Caco-2 (cell line): ENCODE measurements around the gene GGCX. TPM values are rescaled to one million over a fixed set of nuclear protein-coding genes. Genes with fewer than 3 reads are reported as not detected.

Experiments used
- BruUV-seq: library from RNA; stranded (reverse); fragments of 400-500 nt; replicated peaks from 2 replicates; lab custom pipeline; 2021; lab: Mats Ljungman, UMichigan
- CTCF ChIA-PET: fragments of 300-600 bp; sonication (Branson Sonifier 250); formaldehyde crosslinking; loops from one replicate; lab custom pipeline; 2022; ENCODE audit warnings: antibody characterized with exemption; lab: Charles Lee
- POLR2A ChIA-PET: fragments of 300-600 bp; sonication (Branson Sonifier 250); formaldehyde crosslinking; loops from one replicate; lab custom pipeline; 2022; ENCODE audit warnings: antibody characterized with exemption; lab: Charles Lee
- DNase-seq, 2 experiments: peaks; one replicate each; pipeline versions ENCODE4 v3.0.0 to v3.0.0-alpha.2; 2020 to 2022
- H3K27me3 ChIP-seq: replicated peaks from 2 replicates; pipeline ENCODE4 v1.6.0; 2011; ENCODE audit warnings: low read length; ENCODE audit not compliant: control insufficient read depth, insufficient read depth
- H3K36me3 ChIP-seq: 2 replicates; pipeline ENCODE4 v1.5.1; 2011; ENCODE audit warnings: low read length; ENCODE audit not compliant: control insufficient read depth, insufficient read depth
- H3K4me1 ChIP-seq: fragments of 250-450 bp; sonication (Bioruptor Pico); 2 replicates; pipeline ENCODE4 v1.5.1; 2020; ENCODE audit warnings: mild to moderate bottlenecking
- H3K4me3 ChIP-seq: 2 replicates; pipeline ENCODE4 v1.5.1; 2011; ENCODE audit warnings: low read depth, mild to moderate bottlenecking, control low read depth, low read length
- H3K9me3 ChIP-seq: fragments of 250-450 bp; sonication (Bioruptor Pico); 2 replicates; pipeline ENCODE4 v1.5.1; 2020; ENCODE audit warnings: mild to moderate bottlenecking, moderate library complexity
- H3K27ac Mint-ChIP-seq: one replicate; pipeline ENCODE4 v1.8.0; 2022; ENCODE audit warnings: mixed read lengths; ENCODE audit not compliant: unreplicated experiment
- H3K27me3 Mint-ChIP-seq: one replicate; pipeline ENCODE4 v1.8.0; 2022; ENCODE audit warnings: mixed read lengths; ENCODE audit not compliant: insufficient read depth, unreplicated experiment
- H3K36me3 Mint-ChIP-seq: one replicate; pipeline ENCODE4 v1.8.0; 2022; ENCODE audit warnings: mild to moderate bottlenecking, mixed read lengths; ENCODE audit not compliant: insufficient read depth, unreplicated experiment
- H3K4me1 Mint-ChIP-seq: one replicate; pipeline ENCODE4 v1.8.0; 2022; ENCODE audit warnings: low read depth, mixed read lengths; ENCODE audit not compliant: unreplicated experiment
- H3K4me3 Mint-ChIP-seq: one replicate; pipeline ENCODE4 v1.8.0; 2022; ENCODE audit warnings: mild to moderate bottlenecking, moderate library complexity, mixed read lengths; ENCODE audit not compliant: unreplicated experiment
- H3K9me3 Mint-ChIP-seq: one replicate; pipeline ENCODE4 v1.8.0; 2022; ENCODE audit warnings: mixed read lengths; ENCODE audit not compliant: unreplicated experiment
- intact Hi-C: fragments of 100-400 bp; cut with micrococcal nuclease; formaldehyde crosslinking; loops from one replicate; pipeline ENCODE4 v1.10.0; 2022; ENCODE audit not compliant: unreplicated experiment
- total RNA-seq: library from RNA; stranded (reverse); gene quantifications from 2 replicates; pipeline ENCODE4 v1.2.3, GENCODE V29; 2022
- TF ChIP-seq, protein P1 (sequence below), 2 experiments: fragments of 200-600 bp in 1 of 2; IDR thresholded peaks; 1 replicate in 1 of 2; 2 replicates in 1 of 2; pipeline versions ENCODE4 v1.5.1 to v1.8.0; 2011 to 2022; ENCODE audit warnings: antibody characterized with exemption in 1 of 2, control low read depth in 1 of 2, inconsistent platforms in 1 of 2, low read depth in 1 of 2, low read length in 1 of 2, mild to moderate bottlenecking in 1 of 2, moderate library complexity in 1 of 2; ENCODE audit not compliant: insufficient read depth in 1 of 2, severe bottlenecking in 1 of 2, unreplicated experiment in 1 of 2

Gene GGCX
- total RNA-seq, 1 experiment from 2014 or later = 96.8 TPM

DNA sequence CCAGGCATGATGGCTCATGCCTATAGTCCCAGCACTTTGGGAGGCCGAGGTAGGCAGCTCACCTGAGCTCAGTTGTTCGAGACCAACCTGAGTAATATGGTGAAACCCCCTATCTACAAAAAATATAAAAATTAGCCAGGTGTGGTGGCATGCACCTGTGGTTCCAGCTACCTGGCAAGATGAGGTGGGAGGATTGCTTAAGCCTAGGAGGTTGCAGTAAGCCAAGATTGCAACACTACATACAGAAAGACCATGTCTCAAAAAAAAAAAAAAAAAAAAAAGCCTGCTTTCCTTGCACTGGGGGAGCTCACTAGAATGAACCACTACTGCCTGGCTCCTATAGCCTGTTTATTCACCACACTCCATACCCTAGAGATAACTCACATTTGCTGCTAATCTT, 29.7 kb downstream of the GGCX start:
- H3K27ac Mint-ChIP-seq = no peak overlapping the region
- H3K36me3 ChIP-seq = no peaks in the 10 kb centered on the region
- TF ChIP-seq, protein P1, sequence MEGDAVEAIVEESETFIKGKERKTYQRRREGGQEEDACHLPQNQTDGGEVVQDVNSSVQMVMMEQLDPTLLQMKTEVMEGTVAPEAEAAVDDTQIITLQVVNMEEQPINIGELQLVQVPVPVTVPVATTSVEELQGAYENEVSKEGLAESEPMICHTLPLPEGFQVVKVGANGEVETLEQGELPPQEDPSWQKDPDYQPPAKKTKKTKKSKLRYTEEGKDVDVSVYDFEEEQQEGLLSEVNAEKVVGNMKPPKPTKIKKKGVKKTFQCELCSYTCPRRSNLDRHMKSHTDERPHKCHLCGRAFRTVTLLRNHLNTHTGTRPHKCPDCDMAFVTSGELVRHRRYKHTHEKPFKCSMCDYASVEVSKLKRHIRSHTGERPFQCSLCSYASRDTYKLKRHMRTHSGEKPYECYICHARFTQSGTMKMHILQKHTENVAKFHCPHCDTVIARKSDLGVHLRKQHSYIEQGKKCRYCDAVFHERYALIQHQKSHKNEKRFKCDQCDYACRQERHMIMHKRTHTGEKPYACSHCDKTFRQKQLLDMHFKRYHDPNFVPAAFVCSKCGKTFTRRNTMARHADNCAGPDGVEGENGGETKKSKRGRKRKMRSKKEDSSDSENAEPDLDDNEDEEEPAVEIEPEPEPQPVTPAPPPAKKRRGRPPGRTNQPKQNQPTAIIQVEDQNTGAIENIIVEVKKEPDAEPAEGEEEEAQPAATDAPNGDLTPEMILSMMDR (IDR thresholded peaks at IDR 0.05; ENCODE audit: insufficient read depth in 1 of 2, low read depth in 1 of 2, low read length in 1 of 2, severe bottlenecking in 1 of 2, unreplicated experiment in 1 of 2) = no peak
- no peaks in the 10 kb centered on the region for H3K27me3 ChIP-seq
- intact Hi-C loops = no loop called here
- ChIA-PET POLR2A (interaction anchor here (0.6 to 0.7 kb wide), 3 partner anchors 71 to 205 kb away, joined by 4 to 15 read pairs (median 7); partner anchors contain the start of gene TMEM150A), CTCF (interaction anchor here (0.5 to 1.0 kb wide), 3 partner anchors 20 to 783 kb away, joined by 3 to 4 read pairs (median 3); partner anchors contain the start of gene GGCX)
- no peaks in the 10 kb centered on the region for H3K36me3 Mint-ChIP-seq
- no TSS peak for BruUV-seq
- H3K4me3 Mint-ChIP-seq = no peak overlapping the region
- H3K4me3 ChIP-seq = no peak overlapping the region
- peaks cover 2% of the 10 kb centered on the region for H3K27me3 Mint-ChIP-seq
- DNase-seq = no peak
- H3K9me3 ChIP-seq = no peaks in the 10 kb centered on the region
- peaks cover 14% of the 10 kb centered on the region for H3K4me1 Mint-ChIP-seq
- no peaks in the 10 kb centered on the region for H3K4me1 ChIP-seq
- H3K9me3 Mint-ChIP-seq = no peaks in the 10 kb centered on the region

DNA sequence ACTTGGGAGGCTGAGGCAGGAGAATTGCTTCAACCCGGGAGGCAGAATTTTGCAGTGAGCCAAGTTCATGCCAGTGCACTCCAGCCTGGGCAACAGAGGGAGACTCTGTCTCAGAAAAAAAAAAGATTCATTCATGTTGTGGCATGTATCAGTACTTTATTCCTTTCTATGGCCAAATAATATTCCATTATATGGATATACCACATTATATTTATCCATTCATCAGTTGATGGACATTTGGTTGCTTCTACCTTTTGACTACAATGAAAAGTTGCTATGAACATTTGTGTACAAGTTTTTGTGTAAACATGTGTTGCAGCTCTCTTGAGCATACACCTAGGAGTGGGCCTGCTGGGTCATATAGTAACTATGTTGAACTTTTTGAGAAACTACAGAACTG, 31.5 kb downstream of the GGCX start:
- CTCF ChIA-PET = no interaction called here

DNA sequence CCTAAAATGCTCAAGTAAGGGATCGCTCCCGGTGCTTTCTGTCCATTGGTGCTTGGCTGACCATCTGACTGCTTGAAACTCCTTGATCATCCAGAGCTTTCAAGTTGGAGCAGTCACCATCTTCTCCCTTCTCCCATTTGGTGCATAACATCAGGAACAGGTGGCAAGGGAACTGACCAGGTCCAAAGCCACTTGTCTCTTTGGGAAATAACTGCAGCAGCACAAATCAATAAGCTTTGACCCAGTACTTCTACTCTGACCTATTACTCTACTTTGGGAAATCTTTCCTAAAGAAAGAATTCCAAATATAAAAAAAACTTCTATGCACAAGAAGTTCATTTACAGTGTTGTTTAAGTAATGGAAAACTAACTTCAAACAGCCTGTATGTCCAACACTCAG, 32.9 kb downstream of the GGCX start:
- CTCF ChIA-PET = no interaction called here
- Histone ChIP-seq H3K36me3 (no peaks in the 10 kb centered on the region), H3K4me3 (no peak overlapping the region), H3K9me3 (no peaks in the 10 kb centered on the region), H3K4me1 (no peaks in the 10 kb centered on the region; the same call in 1 of the 2 replicates), H3K27me3 (no peaks in the 10 kb centered on the region)
- POLR2A ChIA-PET = interaction anchor here (0.9 kb wide), 1 partner anchor 33 kb away, joined by 4 read pairs; the partner anchor contains the start of gene GGCX
- Mint-ChIP-seq H3K9me3 (no peaks in the 10 kb centered on the region), H3K4me1 (peaks cover 10% of the 10 kb centered on the region), H3K4me3 (no peak overlapping the region), H3K27me3 (peaks cover 2% of the 10 kb centered on the region), H3K27ac (no peak overlapping the region), H3K36me3 (no peaks in the 10 kb centered on the region)
- DNase-seq = no peak
- TF ChIP-seq, protein P1 (IDR thresholded peaks at IDR 0.05; ENCODE audit: insufficient read depth in 1 of 2, low read depth in 1 of 2, low read length in 1 of 2, severe bottlenecking in 1 of 2, unreplicated experiment in 1 of 2) = no peak
- intact Hi-C loops = no loop called here
- no TSS peak for BruUV-seq

More for the DNA sequence above, 31.5 kb downstream of the GGCX start:
- Mint-ChIP-seq H3K4me3 (no peak overlapping the region), H3K9me3 (no peaks in the 10 kb centered on the region), H3K27ac (no peak overlapping the region), H3K4me1 (peaks cover 2% of the 10 kb centered on the region), H3K36me3 (no peaks in the 10 kb centered on the region), H3K27me3 (peaks cover 2% of the 10 kb centered on the region)
- H3K4me3 ChIP-seq = no peak overlapping the region
- POLR2A ChIA-PET = no interaction called here
- no peaks in the 10 kb centered on the region for H3K27me3 ChIP-seq
- H3K9me3 ChIP-seq = no peaks in the 10 kb centered on the region
- BruUV-seq = no TSS peak
- H3K4me1 ChIP-seq = no peaks in the 10 kb centered on the region
- intact Hi-C loops = no loop called here
- no peaks in the 10 kb centered on the region for H3K36me3 ChIP-seq
- no peak for DNase-seq
- TF ChIP-seq, protein P1 (IDR thresholded peaks at IDR 0.05; ENCODE audit: insufficient read depth in 1 of 2, low read depth in 1 of 2, low read length in 1 of 2, severe bottlenecking in 1 of 2, unreplicated experiment in 1 of 2) = no peak
